NCI-H82 (cell line): ENCODE measurements around the gene RUFY3.
"Not testable (repeated sequence)": the region's sequence is repeated elsewhere in the genome, so short reads cannot be mapped to it uniquely, and the experiment has no call there.

Experiments used
- DNase-seq: peaks from one replicate; lab custom pipeline; 2025; lab: John Stamatoyannopoulos, UW

The RUFY3 gene

DNA sequence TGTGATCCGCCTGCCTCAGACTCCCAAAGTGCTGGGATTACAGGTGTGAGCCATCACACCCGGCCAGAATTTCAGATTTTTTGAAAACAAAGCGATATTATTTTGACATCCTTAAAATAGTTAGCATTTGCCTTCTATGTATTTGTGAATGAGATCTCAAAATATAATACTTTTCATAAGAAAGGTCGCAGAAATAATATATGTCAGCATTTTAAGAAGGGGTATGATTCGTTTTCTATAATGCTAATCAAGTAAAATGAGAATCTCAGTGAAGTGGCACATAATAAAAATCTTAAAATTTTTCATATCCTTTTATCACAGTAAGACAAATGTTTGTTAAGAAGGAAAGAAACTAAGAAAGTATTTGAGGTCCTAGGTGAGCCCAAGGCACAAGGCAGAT lies 65.7 kb downstream of the RUFY3 start:
- DNase-seq: no peak

DNA sequence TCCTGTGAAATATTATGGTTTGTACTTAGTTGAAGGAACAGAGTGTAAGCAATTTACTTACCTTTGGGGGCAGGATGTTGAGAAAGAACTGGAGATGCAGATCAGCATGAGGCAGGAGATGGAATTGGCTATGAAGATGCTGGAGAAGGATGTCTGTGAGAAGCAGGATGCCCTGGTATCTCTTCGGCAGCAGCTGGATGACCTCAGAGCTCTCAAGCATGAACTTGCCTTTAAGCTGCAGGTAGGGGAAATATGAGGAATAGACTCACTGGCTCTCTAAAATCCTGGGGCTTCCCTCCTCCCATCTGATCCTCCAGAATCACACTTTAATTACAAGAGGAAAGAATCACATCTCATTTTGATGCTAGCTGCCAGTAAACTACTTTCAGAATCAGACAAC lies 67.0 kb downstream of the RUFY3 start:
- DNase-seq: no peak

DNA sequence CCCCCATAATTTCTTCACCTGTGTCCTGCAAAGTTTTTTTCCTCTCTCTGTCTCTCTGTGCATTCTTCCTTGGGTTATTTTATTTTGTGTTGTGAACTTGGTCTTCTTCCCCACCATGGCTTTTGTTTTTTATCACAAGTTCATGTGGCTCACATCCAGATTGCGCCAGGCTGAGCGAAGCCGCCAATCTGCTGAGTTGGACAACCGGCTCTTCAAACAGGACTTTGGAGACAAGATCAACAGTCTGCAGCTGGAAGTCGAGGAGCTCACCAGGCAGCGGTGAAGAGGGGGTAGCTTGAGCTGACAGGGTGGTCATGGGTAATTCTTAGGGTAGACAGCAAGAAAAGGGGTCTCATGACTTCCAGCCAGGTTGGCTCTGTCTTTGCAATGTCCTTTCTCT lies 71.9 kb downstream of the RUFY3 start:
- DNase-seq: no peak

DNA sequence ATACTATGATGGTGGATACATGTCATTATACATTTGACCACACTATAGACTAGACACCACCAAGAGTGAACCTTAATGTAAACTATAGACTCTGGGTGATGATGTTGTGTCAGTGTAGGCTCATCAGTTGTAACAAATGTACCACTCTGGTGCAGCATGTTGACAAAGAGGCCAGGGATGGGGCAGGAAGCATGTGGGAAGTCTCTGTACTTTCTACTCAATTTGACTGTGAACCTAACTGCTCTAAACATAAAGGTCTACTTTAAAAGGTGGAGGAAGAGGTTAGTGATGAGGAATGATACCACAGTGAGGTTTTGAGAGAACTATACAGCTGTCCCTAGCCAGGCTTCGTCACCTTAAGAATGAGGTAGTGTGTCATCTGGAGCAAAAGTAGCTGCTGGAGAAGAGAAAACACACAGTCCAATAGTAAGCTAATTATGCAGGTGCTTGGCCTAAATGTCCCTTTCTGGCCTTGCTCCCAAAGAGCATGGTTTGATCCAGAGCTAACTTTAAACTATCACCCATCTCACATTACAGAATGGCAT lies 79.6 kb downstream of the RUFY3 start:
- DNase-seq: no peak

DNA sequence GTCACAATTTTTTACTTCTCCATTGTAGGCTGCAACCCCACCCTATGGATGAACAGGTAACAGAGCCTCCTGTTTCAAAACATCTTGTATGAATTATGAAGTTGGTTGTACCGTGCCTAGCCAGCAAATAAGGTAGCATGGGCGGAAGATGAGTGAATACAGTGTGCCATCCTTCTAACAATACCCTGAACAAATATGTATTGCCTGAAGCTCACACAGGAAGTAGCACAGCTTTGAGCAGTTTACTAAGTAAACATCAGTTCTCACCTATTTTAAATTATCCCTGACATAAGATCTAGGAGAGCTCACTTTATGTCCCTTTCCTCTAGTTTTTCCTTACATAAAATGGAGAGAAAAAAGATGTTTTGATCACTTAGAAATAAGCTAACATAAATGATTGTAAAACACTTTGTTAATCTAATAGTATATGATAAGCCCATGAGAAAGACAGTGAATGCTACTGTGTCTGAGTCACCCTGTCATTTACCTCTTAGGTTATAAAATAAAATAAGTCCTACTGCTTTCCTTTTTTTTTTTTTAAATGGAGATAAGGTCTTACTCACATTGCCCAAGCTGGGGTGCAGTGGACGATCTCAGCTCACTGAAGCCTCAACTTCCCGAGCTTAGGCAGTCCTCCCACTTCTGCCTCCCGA lies 81.3 kb downstream of the RUFY3 start:
- DNase-seq: no peak

DNA sequence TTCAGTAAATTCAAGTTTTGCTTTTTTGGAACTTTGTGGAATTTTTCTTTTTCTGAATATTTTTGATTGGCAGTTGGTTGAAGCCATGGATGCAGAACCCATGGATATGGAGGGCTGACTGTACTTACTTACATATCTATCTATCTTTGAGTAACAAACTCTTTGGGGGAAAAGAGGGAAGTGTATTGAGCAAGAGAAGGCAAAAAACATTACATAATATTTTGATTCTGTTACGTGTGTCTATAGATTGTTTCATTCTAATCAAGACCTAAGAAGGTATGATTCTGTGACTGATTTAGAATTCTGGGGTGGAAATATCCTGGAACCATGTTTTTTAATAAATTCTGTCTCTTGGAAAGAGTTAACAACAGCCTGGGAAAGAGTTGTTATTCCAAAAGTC lies 86.4 kb downstream of the RUFY3 start:
- no peak for DNase-seq

DNA sequence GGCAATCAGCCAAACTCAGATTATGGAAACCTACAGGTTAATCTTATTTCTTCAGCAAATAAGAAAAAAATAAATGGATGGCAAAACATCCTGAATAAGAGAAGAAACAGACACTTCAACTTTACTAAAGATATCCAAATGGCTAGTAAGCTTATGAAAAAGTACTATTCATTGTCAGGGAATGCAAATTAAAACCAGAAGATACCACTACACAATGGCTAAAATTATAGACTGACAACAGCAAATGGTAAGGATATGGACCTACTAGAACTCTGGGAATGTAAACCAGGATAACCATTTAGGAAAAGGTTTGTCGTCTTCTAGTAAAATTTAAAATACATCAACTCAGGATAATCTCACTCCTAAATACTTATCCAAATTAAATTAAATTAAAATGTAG lies 93.6 kb downstream of the RUFY3 start:
- DNase-seq: no peak

DNA sequence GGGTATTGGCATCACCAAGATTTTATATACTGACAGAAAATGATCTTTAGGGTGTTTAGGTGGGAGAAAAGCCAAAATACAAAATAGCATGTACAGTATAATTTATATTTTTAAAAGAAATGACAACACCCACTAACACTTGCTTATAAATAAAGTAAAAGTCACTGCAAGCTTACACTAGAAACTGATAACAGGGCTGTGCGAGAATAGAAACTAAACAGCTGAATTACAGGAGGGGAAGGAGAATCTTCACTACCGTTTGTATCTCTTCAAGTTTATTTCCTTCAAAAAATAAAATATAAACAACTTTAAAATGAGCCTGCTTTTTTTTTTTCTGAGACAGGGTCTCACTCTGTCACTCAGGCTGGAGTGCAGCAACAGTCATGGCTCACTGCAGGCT lies 95.1 kb downstream of the RUFY3 start:
- no peak for DNase-seq

DNA sequence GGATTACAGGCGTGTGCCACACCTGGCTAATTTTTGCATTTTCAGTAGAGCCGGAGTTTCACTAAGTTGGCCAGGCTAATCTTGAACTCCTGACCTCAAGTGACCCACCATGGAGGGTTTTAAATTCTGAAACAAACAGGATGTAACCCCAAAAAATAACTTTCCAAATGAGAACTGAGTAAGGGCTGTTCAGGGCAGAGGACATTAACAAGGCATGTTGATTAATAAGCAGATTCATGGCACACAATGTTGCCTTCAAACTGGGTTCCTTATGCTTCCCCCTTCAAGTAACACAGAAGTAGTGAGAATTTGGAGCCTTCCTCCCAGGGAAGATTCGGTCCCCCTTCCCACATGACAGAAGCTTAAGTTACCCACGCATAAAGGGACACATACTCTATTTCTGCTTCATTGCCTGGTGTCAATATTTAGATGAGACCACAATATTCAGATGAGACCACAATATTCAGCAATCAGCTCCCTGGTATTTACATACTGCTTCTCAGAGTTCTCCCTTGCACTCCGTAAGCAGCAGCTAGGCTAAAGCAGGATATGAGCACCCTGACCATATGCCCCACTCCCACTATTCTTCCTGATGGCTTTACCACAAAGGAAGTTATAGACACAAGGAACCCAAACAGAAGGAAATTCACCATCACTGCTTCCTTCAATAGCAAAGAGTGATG lies 96.5 kb downstream of the RUFY3 start:
- DNase-seq: no peak

DNA sequence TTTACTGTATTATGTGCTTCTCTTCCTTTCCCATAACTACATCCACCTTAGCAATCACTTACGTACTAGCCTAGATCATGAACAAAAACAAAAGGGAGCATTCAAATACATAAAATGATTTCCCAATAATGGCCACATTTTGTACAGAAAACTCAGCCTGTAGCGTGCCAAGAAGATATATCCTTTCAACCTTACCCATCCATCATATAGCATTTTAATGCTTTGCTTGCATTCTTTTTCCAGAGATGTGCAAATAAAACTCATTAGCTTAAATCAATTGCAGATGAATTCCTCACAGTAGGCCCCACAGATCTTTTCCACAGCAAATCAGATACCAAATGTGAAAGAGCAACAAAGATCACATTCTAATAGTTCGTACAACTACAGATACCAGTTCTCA lies 97.2 kb downstream of the RUFY3 start:
- no peak for DNase-seq

DNA sequence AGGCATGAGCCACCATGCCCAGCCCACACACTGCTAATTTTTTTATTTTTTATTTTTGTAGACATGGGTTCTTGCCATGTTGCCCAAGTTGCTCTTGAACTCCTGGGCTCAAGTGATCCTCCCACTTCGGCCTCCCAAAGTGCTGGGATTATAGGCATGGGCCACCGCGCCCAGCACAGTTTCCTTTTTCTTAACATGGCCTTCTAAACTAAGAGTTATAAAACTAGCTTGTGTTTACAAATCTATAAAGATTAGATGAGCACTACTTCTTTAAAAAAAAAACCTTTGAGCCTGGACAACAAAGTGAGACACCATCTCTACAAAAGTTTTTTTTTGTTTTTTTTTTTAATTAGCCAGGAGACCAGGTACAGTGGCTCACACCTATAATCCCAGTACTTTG lies 107.3 kb downstream of the RUFY3 start:
- DNase-seq: no peak

DNA sequence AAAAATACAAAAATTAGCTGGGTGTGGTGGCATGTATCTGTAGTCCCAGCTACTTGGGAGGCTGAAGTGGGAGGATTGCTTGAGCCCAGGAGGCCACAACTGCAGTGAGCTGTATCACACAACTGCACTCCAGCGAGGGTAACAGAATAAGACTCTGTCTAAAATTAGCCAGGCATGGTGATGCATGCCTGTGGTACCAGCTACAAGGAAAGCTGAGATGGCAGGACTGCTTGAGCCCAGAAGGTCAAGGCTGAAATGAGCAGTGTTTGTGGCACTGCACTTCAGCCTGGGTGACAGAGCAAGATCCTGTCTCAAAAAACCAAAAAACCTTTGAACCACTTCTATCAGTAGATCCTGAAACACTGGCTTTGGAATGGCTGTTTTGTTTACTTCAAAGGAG lies 107.7 kb downstream of the RUFY3 start:
- no peak for DNase-seq

DNA sequence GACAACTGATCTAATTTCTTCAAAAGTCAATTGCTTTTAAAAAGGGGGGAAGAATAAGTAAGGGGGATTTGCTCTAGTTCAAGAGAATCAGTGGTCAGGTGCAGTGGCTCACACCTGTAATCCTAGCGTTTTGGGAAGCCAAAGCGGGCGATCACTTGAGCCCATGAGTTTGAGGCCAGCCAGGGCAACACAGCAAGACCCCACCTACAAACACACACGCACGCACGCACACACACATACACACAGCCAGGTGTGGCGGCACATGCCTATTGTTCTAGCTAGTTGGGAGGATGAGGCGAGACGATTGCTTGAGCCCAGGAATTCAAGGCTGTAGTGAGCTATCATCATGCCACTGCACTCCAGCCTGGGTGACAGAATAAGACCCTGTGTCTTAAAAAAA lies 108.3 kb downstream of the RUFY3 start:
- DNase-seq: no peak

DNA sequence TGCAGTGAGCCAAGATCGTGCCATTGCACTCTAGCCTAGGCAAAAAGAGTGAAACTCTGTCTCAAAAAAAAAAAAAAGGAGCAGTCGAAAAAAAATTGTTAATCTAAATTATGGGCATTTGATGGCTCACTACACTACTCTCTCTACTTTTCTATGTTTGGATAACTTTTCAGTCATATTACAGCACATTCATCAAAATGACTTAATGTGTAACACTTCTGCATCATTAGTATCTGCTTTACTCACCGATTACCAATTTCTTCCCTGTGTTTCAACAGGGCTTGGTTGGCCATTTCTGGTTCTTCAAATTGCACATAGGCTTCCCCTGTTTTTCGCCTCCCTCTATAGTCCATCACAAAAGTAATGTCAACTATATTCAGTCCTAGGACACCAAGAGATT lies 109.5 kb downstream of the RUFY3 start:
- no peak for DNase-seq

DNA sequence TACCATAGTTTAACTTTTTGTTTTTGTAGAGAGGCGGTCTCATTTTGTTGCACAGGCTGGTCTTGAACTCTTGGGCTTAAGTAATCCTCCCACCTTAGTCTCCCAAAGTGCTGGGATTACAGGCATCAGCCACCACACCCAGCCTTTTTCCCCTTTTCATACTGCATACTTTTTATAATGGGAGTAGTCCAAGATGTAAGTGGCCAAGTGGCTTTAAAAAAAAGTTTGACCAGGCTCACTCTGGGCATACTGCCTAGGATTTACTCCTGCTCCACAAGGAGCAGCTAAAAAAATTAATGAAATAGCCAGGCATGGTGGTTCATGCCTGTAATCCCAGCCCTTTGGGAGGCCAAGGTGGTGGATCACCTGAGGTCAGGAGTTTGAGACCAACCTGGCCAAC lies 111.9 kb downstream of the RUFY3 start:
- no peak for DNase-seq

DNA sequence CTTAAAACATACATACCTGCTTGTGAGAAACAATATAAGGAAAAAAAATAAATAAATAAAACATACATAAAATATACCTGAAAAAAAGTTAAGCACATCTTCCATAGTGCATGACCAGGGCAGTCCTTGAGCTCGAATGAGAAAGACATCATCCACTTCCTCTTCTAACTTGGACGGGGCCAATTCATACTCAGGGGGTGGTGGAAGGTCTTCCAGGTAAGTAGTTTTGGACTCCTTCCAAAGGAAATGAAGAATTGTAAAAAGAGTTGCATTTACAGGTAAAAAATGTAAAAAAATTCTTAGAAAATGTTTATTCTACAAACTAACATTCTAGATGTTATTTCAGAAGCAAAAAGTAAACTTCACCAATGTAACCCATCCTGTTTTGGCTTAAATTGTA lies 114.3 kb downstream of the RUFY3 start:
- no peak for DNase-seq

DNA sequence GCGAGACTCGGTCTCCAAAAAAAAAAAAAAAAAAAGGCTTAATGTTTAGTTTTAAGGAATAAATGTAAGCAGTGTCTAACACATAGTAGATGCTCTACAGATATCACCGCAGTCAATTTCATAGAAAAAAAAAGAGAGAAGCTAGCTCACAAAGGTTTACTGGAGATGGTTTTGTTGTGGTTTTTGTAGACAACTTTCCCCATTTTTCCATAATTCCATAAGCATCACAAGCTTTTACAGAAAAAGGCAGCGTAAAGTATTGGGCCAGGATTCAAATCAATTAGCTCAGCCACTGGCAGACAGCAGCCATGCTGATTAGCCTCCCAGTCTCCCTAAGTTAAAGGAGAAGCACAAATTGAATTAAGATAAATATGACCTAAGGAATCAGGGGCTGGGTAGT lies 116.4 kb downstream of the RUFY3 start:
- DNase-seq: peak; percentile 47

DNA sequence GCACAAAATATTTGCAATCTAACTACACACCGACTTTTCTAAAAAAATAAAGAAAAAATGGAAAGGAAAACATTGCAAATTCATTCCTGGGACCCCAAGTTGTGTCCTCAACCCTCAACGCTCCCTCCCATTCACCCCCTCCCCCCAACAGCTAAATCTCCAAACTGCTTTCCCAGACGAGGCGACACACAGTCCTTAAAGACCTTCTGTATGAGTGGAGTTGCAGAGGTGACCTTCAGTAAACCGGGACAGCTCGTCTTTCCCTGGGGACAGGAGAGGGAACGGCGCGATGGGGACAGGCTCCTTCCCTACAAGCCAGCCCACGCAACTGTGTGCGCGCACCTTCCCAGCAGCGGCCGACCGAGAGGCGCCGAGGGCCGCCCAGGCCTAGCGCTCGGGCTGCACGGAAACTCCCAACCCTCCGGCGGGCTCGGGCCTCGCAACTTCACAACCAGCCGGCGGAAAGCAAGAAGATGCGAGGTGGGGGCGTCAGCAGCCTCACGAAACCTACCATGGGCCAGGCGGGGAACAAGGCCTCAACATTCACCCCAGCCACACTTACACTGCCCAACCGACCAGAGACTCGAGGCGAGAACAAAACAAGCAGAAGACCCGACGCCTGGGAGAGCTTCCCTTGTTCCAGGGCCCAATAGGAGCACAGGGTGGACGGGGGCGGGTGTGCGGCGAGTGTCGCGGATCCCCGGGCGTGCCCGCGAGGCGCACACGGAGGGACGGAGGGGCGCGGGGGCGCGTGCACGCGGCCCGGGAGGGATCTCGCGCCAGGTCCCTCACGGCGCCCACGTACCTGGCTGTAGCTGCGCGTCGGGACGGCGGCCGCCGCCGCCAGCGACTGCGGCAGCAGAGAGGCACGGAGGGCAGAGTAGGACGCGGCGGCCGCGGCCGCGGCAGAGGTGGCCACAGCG lies 117.2 kb downstream of the RUFY3 start:
- DNase-seq: peak; percentile 66

DNA sequence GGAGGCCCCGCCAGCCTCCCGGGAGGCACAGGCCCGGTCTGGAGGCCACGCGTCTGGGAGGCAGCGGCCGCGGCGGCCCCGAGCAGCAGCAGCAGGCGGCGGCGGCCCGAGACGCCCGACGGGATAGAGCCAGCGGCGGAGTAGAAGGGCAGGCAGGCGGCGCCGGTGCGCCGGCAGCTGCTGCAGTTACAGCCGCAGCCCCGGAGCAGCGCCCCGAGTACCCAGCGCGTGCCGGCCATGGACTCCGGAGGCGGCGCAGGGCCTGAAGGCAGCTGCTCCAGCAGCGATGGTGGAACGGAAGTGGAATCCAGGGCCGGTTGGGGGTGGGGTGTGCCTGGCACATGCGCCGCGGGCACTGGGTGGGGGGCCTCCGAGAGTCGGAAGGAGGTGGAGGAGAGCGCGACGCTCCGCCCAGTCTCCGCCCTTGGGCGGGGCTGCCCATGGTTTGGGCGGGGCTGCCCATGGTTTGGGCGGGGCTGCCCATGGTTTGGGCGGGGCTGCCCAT lies 117.9 kb downstream of the RUFY3 start, which contains the start of gene GRSF1:
TSS of gene GRSF1 (minus strand) at position 302 of the 505 bp plus-strand sequence. CDS start at position 239, 63 bp downstream.
- peak; percentile 93 for DNase-seq

DNA sequence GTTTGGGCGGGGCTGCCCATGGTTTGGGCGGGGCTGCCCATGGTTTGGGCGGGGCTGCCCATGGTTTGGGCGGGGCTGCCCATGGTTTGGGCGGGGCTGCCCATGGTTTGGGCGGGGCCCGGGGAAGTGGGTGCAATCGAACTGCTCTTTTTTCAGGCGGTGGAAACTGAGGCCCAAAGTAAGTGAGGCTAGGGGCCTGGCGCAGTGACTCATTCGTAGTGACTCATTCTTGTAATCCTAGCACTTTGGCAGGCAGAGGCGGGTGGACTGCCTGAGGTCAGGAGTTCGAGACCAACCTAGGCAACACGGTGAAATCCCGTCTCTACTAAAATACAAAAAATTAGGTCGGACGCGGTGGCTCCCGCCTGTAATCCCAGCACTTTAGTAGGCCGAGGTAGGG lies 118.4 kb downstream of the RUFY3 start:
- peak; percentile 29 for DNase-seq

DNA sequence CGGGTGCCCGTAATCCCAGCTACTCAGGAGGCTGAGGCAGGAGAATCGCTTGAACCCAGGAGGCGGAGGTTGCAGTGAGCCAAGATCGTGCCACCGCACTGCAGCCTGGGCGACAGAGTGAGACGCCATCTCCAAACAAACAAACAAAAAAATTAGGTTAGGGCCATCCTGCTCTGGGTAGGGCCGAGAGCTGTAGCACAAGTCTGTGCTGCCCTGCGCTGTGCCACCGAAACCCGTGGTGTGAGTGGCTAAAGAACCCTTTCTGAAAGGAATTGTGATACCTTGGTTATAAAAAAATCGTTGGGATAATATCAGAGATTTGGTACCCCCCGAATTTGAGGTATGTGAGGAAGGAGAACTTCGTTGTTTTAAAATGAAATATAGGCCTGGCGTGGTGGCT lies 118.9 kb downstream of the RUFY3 start:
- DNase-seq: not testable (repeated sequence)

DNA sequence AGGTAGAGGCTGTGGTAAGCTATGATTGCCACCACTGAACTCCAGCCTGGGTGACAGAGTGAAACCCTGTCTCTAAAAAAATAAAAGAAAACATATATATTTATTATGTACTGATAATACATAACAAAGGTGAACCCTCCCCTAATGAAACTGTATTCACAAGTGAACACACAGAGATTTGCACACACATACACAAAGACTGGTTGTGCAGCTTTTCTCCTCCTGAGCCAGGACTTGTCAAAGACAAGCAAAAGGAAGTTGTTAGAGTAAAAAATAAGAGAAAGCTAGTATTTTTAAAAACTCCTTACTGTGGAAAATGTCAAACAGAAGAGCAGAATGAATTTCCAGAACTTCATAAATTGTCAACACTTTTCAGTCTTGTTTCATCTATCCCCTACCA lies 119.4 kb downstream of the RUFY3 start:
- DNase-seq: no peak
